GM18519 (cell line): Measurements from ENCODE around the gene TNS1.
"Not testable (repeated sequence)": the region's sequence is repeated elsewhere in the genome, so short reads cannot be mapped to it uniquely, and the experiment has no call there.

ENCODE experiments used
- ATAC-seq: cut with Tn5 transposase; IDR thresholded peaks from one replicate; pipeline ENCODE4 v1.9.1; 2021; ENCODE audit warnings: mild to moderate bottlenecking, moderate library complexity; ENCODE audit not compliant: unreplicated experiment, low FRiP score

TNS1 gene

GRCh38 chr2:218002845-218003180, at the start of gene TNS1:
Gene TNS1 (minus strand): TSS chr2:218002995. CDS start chr2:218002872, 123 bp downstream.
- ATAC-seq = no peak

DNA sequence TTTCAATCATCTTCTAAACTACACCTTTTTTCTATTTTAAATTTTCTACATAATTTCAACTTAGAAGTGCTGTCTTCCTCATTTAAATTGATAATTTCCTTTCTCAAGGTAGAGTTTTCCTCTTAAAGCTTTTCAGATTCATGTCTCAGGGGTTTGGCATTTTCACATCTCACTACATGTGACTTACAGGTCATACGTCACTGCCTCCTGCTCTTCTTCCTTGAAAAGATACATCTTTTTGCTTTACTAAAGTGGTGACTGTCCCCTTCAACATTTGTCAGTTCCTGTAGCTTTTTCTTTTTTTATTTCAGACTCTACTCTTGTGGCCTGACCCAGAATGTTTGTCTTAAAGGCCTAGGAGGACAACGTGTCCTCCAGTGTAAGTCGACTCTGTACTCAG, 49.1 kb upstream of the TNS1 start:
- no peak for ATAC-seq

- no peak for ATAC-seq
These were observed 44.9 kb upstream of the TNS1 start for GRCh38 chr2:218047536-218048225.

GRCh38 chr2:218046238-218046637, 43.4 kb upstream of the TNS1 start:
- ATAC-seq = peak; percentile 89

GRCh38 chr2:218044599-218044998, 41.8 kb upstream of the TNS1 start:
- ATAC-seq = not testable (repeated sequence)

DNA sequence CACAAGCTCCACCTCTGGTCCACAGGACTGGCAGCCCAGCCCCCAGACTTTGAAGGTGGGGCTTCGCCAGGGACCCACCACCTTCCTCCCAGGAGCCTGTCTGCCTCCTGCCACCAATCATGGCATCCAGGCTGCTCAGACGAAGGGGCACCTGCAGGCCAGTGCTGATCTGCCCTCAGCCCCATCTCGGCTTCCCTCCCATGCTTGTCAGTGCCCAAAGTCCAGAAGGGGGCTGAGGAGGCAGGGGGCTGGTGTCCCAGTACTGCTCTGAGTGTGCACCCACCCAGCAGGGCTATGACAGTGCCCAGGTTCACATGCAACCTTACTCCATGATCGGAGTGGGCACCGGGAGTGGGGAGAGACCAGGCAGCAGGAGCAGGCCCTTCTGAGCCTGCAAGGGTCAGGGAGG, 40.9 kb upstream of the TNS1 start:
- no peak for ATAC-seq

GRCh38 chr2:218043100-218043499, 40.3 kb upstream of the TNS1 start:
- no peak for ATAC-seq

- ATAC-seq = no peak
These were observed 38.7 kb upstream of the TNS1 start for GRCh38 chr2:218041302-218042168.

GRCh38 chr2:218040883-218041282, 38.1 kb upstream of the TNS1 start:
- ATAC-seq = no peak

GRCh38 chr2:218039171-218039570, 36.4 kb upstream of the TNS1 start:
- ATAC-seq = no peak

DNA sequence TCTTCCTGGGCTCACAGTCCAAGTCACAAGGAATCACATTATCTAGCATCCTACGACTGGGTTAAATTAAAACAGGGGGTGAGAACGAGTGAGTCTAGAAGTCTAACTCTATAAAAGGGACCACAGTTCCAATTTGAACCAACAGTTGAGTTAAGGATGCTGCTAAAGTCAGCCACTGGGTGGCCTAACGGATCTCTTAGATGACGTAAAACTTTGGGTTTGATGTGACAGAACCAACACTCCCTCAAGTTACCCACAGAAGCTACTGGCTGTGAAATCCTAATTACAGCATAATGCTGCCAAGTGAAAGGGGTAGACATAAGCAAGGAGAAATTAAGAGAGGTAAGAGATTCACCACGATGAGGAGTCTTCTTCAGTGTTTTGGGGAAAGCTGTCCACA, 33.6 kb upstream of the TNS1 start:
- ATAC-seq = no peak

DNA sequence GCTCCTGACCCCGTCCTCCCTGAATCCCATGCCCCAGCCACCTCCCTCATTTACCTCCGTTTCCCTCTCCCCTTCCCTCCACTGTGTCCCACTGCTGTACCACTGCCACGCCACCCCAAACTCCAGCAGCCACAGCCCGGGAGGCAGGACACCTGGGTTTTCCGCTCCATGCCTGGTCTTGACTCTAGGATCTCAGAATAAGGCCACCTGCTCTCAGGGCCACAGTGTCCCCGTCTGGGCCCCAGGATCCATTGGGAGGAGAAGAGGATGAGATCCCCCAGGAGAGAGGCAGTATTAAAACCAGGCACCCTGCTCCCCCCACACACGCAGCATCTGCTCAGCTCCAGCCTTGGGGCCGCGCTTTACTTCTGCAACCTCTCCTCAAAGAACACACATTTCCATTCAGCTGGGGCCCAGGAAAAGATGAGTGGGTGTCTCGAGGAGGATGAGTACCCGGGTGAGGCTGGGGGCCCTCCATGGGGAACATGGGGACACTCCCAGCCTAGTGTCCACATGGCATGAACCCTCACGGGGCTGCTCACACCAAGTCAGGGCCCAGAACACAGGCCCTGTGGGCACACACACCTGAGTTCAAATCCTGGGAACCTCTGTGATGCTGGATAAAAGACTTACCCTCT, 32.8 kb upstream of the TNS1 start:
- no peak for ATAC-seq

DNA sequence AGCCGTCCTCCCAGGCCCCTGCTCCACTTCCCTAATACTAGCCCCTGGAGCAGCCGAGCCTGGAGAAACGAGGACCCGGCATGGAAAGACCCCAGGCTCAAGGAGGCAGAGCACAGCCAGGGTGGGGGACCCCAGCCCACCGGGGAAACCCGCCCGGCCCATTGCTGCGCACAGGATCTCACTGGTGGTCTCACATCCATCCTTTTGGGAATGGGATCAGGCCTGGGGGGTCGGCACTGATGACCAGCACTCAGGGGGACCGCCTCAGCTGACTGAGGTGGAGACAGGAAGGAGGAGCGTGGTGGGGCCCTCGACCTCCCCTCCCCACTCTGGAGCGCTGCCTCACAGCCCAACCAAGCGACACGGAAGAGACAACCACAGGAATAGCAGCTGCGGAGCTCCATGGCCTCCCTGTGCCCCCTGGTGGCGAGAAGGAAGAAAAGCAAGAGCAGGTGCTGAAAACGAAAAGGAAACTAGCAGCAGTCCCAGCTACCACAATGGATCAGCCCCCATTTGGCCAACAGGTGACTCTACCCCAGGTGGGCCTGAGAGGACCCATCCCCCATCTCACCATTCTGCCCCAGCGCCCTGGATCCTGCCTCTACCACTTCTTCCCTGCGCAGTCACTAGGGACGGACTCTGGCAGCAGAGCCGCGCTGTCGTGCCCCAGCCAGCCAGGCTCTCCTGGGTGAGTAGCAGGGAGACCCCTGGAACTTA, 31.9 kb upstream of the TNS1 start:
- ATAC-seq = not testable (repeated sequence)

- ATAC-seq = no peak
These were observed 31.0 kb upstream of the TNS1 start for GRCh38 chr2:218033590-218034496.

DNA sequence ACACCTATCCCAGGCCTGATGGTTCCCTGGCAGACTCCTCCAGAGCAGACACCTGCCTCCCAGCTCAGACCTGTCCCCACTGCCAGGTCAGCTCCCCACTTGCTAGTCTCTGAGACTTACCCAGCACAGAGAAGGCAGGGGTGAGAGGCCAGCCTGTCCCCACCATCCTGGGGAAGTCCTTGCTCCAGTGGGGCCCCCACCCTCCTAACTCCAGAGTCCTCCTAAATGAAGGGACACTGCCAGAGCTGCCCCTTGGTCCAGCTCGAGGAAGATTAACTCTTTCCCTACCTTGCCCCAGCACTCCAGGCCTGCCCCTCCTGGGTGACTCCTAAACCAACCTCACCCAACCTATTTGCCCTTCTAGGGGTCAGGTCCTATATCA, 30.4 kb upstream of the TNS1 start:
- no peak for ATAC-seq

DNA sequence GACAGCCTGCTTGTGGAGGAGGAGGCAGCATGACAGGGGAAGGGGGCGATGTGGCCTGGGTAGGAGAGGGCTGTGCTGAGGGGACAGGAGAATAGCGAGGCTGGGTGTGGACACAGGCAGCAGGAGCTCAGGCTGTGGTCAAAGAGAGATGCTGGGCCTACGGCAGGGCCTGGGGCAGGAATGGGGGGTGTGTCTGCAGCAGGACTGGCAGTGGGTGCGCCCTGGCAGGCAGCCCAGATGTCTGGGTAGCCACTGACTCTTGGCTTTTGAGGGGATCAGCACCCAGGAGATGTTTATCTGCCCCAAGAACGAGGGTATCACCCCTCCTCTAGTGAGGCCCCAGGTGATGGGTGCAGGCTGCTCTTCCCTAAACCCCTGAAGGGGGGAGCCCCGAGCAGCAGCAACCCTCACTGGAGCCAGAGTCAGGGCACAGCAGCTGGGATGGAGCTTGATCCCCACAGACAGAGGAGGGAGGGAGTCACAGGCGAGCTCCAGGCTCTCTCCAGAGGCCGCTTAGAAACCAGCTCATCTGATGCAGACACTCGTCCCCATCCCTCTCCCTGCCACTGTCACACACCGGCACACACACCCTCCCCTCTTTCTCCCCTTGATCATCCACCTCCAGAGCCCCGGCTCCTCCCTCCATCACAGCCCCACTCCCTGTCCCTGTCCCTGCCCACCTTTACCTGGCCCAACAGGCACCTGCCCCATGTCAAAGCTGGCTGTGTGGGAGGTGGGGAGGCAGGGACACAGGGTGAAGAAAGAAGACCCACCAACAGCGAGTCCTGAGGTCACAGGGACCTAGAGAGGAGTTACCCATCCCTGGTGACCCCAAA, 29.8 kb upstream of the TNS1 start:
- ATAC-seq = no peak

- ATAC-seq = no peak
These were observed 29.0 kb upstream of the TNS1 start for GRCh38 chr2:218031771-218032257.

- ATAC-seq = no peak
These were observed 28.5 kb upstream of the TNS1 start for GRCh38 chr2:218031261-218031660.
